Colonic mucosa (tissue), 4 donors: ENCODE results near the gene ARL17B. TPM values are rescaled to one million over a fixed set of nuclear protein-coding genes. Genes with fewer than 3 reads are reported as not detected.
"Not testable (repeated sequence)": the region's sequence is repeated elsewhere in the genome, so short reads cannot be mapped to it uniquely, and the experiment has no call there.

Source experiments
- DNase-seq: peaks from one replicate; pipeline ENCODE4 v3.0.0-alpha.2; 2020
- H3K27ac ChIP-seq: fragments of 200-600 bp; one replicate; pipeline ENCODE4 v1.8.0; 2021
- H3K27me3 ChIP-seq: fragments of 200-600 bp; one replicate; pipeline ENCODE4 v1.8.0; 2021
- H3K36me3 ChIP-seq: fragments of 200-600 bp; one replicate; pipeline ENCODE4 v1.8.0; 2021
- H3K4me1 ChIP-seq: fragments of 200-600 bp; one replicate; pipeline ENCODE4 v1.8.0; 2021; ENCODE audit warnings: mild to moderate bottlenecking
- H3K4me3 ChIP-seq: fragments of 200-600 bp; one replicate; pipeline ENCODE4 v1.8.0; 2021
- H3K9ac ChIP-seq, 2 donors: one replicate each; pipeline ENCODE4 v1.7.0; 2013; ENCODE audit warnings: control low read depth in 2 of 2, low read depth in 2 of 2, low read length in 2 of 2
- H3K9me3 ChIP-seq: fragments of 200-600 bp; one replicate; pipeline ENCODE4 v1.8.0; 2021
- intact Hi-C: fragments of 100-400 bp; cut with DNase I; formaldehyde crosslinking; loops from one replicate; pipeline ENCODE4 v1.14.1; 2022
- total RNA-seq, 2 donors: library from RNA; stranded (reverse); fragmentation: NEBNext Ultra II Directional in 1 of 2; extraction: Animal tissue kit (Norgen Biotek cat#: 25700) in 1 of 2; gene quantifications; one replicate each; pipeline ENCODE4 v1.2.1, GENCODE V29; 2021
- donor health status: healthy.
- donor health status: DM: no; HTN: no; CAD: no.
- donor health status: DM: no; HTN: no; CAD: no.

ARL17B gene
- total RNA-seq, 2 donors from 2014 or later = 5.4 to 13.9 TPM

- H3K9ac ChIP-seq, H3K4me3 ChIP-seq, H3K9me3 ChIP-seq, H3K36me3 ChIP-seq, intact Hi-C loops, H3K27ac ChIP-seq, H3K4me1 ChIP-seq, H3K27me3 ChIP-seq, DNase-seq: not testable (repeated sequence)
Measured at GRCh38 chr17:46361145-46361735, 326 bp downstream of the ARL17B start.

GRCh38 chr17:46353856-46354255 lies 7.7 kb downstream of the ARL17B start:
- H3K36me3 ChIP-seq, H3K27ac ChIP-seq, H3K27me3 ChIP-seq, H3K4me3 ChIP-seq, H3K4me1 ChIP-seq, DNase-seq, H3K9ac ChIP-seq, H3K9me3 ChIP-seq, intact Hi-C loops: not testable (repeated sequence)

DNA sequence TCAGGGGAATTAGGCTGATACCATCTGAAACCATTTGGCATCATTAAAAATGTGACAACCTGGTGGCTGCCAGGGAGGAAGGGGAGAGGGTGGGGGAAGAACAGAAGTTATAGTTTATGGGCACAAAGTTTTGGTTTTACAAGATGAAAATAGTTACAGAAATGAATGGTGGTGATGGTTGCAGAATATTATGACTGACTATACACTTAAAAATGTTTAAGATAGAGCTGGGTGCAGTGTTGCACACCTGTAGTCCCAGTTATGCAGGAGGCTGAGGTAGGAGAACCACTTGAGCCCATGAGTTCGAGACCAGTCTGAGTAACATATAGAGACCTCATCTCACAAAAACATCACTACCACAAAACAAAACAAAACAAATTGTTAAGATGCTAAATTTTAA lies 12.5 kb downstream of the ARL17B start:
- DNase-seq, H3K27me3 ChIP-seq, H3K9ac ChIP-seq, H3K36me3 ChIP-seq, H3K27ac ChIP-seq, H3K4me1 ChIP-seq, intact Hi-C loops, H3K4me3 ChIP-seq, H3K9me3 ChIP-seq: not testable (repeated sequence)

- H3K4me3 ChIP-seq, H3K9me3 ChIP-seq, DNase-seq, H3K9ac ChIP-seq, H3K4me1 ChIP-seq, H3K27me3 ChIP-seq, H3K36me3 ChIP-seq, intact Hi-C loops, H3K27ac ChIP-seq: not testable (repeated sequence)
Measured at GRCh38 chr17:46348345-46348744, 13.2 kb downstream of the ARL17B start.

DNA sequence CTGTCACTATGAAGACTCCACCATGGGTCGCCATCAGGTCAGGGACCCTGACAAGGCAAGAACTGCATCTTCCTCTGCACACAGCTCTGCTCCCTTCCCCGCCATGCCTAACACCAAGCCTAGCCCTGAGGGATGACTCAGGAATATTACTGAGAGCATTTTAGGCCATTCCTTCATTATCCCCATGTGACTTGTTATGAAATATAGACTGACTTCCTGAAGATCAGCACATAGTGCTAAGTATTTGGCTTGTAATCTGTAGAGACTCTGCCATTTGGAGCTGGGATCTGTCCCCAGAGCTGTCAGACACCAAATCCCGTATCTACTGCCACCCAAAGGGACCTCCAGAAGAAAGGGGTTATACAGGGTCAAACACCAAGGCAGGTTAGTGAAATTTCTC lies 19.4 kb downstream of the ARL17B start:
- H3K27me3 ChIP-seq, H3K9me3 ChIP-seq, intact Hi-C loops, DNase-seq, H3K27ac ChIP-seq, H3K4me1 ChIP-seq, H3K36me3 ChIP-seq, H3K9ac ChIP-seq, H3K4me3 ChIP-seq: not testable (repeated sequence)

DNA sequence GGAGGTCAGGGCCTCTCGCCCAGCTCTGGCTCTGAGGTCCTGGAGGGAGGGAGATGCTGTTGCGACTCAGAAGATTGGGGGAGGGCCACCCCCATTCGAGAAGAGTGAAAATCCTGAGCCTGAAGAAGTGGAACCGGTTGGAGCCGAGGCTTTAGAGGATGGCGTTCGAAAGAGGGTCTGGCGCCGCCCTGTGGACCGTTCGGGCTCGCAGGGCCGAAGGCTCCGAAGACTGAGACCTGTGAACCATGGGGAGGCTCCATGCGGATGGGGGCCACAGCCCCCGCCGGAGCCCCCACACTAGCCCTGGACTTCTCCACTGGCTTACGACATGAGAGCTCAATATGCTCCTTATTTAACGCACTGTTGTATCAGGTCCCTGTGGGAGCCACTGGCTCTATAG lies 20.3 kb downstream of the ARL17B start:
- H3K36me3 ChIP-seq, H3K9ac ChIP-seq, H3K9me3 ChIP-seq, H3K4me3 ChIP-seq, DNase-seq, H3K4me1 ChIP-seq, intact Hi-C loops, H3K27me3 ChIP-seq, H3K27ac ChIP-seq: not testable (repeated sequence)

DNA sequence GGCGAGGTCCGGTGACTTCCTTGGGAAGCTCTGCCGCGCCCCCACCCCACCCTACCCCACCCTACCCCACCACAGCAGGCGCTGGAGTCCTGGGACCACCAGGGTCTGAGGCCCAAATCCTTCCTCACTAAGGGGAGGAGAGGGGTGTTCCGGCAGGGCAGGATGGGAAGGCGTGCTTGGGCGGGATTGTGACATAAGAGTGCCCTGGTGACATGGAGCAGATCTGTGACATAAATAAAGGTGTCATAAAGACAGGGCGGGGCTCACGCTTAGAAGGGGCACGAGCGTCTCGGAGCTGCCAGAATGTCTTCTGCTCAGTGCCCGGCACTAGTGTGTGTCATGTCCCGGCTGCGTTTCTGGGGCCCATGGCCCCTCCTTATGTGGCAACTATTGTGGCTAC lies 66.7 kb downstream of the ARL17B start, which contains the start of gene LRRC37A:
Gene LRRC37A (plus strand): TSS at position 301 of the 400 bp plus-strand sequence. CDS start 3 bp downstream, at position 304.
- H3K4me3 ChIP-seq, H3K27me3 ChIP-seq, H3K4me1 ChIP-seq, H3K9ac ChIP-seq, H3K36me3 ChIP-seq, intact Hi-C loops, DNase-seq, H3K27ac ChIP-seq, H3K9me3 ChIP-seq: not testable (repeated sequence)

DNA sequence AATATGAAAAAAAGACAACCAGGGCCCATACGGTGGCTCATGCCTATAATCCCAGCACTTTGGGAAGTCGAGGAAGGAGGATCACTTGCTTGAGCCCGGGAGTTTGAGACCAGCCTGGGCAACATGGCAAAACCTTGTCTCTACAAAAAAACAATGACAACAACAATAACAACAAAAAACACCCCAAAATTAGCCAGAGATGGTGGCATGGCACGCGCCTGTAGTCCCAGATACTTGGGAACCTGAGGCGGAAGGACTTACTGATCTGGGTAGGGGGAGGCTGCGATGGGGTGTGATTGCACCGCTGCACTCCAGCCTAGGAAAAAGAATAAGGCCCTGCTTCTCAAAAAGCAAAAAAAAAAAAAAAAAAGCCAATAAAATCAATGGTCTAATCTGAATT lies 69.9 kb downstream of the ARL17B start:
- H3K9ac ChIP-seq, H3K4me3 ChIP-seq, DNase-seq, H3K36me3 ChIP-seq, H3K27ac ChIP-seq, H3K27me3 ChIP-seq, H3K9me3 ChIP-seq, H3K4me1 ChIP-seq, intact Hi-C loops: not testable (repeated sequence)

DNA sequence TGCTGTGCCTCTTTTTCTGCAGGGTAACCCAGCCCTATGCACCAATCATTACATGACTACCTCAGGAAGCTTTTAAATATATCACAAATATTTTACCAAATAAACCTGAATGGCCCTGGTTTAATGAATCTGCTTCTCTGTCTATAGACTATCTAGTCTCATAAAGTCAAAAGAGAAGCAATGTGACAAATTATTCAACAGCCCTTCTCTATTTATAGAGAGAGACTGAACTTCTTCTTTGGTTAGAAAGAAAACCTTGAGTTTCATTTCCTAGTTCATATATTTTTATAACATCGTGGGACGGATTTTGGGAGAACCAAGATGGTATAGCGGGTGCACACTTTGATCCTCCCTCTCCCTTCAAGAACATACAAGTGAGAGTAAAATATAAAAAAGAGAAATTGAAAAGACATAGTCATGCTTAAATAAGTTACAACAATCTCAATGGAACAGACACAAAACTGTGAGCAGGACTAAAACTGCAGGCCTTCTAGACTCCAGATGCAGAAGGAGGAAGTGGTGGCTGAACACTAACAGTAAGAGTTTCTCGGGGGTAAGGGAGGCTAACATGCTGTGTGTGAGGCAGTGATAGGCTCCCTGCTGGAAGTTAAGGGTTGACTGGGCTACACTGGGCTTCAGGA lies 70.5 kb downstream of the ARL17B start:
- H3K27me3 ChIP-seq, H3K9ac ChIP-seq, intact Hi-C loops, H3K9me3 ChIP-seq, DNase-seq, H3K27ac ChIP-seq, H3K36me3 ChIP-seq, H3K4me3 ChIP-seq, H3K4me1 ChIP-seq: not testable (repeated sequence)

DNA sequence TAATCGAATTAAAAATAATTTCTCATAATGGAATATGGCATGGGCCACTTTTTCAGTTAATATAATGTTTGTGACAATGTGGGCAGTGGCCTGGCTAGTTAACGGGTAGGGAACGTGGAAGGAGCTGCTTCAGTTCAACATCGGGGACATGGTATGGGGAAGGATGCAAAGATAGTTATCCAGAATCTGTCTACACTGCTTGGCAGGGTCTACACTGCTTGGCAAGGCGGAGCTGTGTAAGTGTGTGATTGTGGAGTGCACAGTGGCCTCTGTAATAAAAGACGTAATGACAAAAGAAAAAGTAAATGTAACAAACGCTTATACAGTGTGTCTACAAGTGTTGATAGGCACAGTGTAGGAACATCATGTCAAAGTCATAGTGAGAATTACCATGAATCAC lies 74.0 kb downstream of the ARL17B start:
- H3K9me3 ChIP-seq, H3K4me1 ChIP-seq, intact Hi-C loops, H3K9ac ChIP-seq, H3K36me3 ChIP-seq, H3K4me3 ChIP-seq, H3K27ac ChIP-seq, H3K27me3 ChIP-seq, DNase-seq: not testable (repeated sequence)
